ENCODE measurements around the gene ELMOD1. TPM values are rescaled to one million over a fixed set of nuclear protein-coding genes. Genes with fewer than 3 reads are reported as not detected.

ELMOD1 gene
- total RNA-seq (not detected), polyA plus RNA-seq (not detected), total RNA-seq (not detected)

GRCh38 chr11:107590460-107591377 is at the start of gene ELMOD1:
TSS of gene ELMOD1 (plus strand) at chr11:107591147. CDS start at chr11:107618190, 27,043 bp downstream.
- peaks cover 8 to 13% of the 10 kb centered on the region in 2 donors for H3K4me1 ChIP-seq (ENCODE audit: control insufficient read depth in 2 of 2, insufficient read depth in 2 of 2, low read length in 2 of 2)
- H3K9me3 ChIP-seq (ENCODE audit: control insufficient read depth in 2 of 3, low read length in 3 of 3) = no peaks in the 10 kb centered on the region
- DNase-seq (peak in 5 of 9 donors; percentile 9 to 54 (median 18)), ATAC-seq (peak; percentile 53)
- Mint-ChIP-seq H3K4me3 (peak within 1 kb of the TSS; percentile 83 to 94 (median 88)), H3K9me3 (peaks cover 0 to 9% (median 4%) of the 10 kb centered on the region in 11 donors), H3K36me3 (peaks cover 0 to 5% (median 3%) of the 10 kb centered on the region in 5 donors), H3K27me3 (peaks cover 73 to 93% (median 82%) of the 10 kb centered on the region in 5 donors), H3K4me1 (peaks cover 15 to 37% (median 20%) of the 10 kb centered on the region in 7 donors), H3K27ac (peak within 1 kb of the TSS in 3 of 9 donors; percentile 16 to 82 (median 62))
- H3K27me3 ChIP-seq (ENCODE audit: control insufficient read depth in 2 of 2, insufficient read depth in 2 of 2, low read length in 2 of 2) = peaks cover 28 to 35% of the 10 kb centered on the region in 2 donors
- intact Hi-C loops (cut with micrococcal nuclease) = loop anchor here (2.0 kb wide), 2 partner anchors 14 to 26 kb away; partner anchors contain the start of gene ALKBH8 (in 2 of the 2)
- CTCF ChIA-PET = no interaction called here
- no peaks in the 10 kb centered on the region for H3K36me3 ChIP-seq (ENCODE audit: control insufficient read depth in 2 of 3, insufficient read depth in 3 of 3, low read length in 3 of 3)
- H3K4me3 ChIP-seq (ENCODE audit: low read length) = peak within 1 kb of the TSS; percentile 63
- POLR2A ChIA-PET = no interaction called here
- no peak within 1 kb of the TSS for H3K27ac ChIP-seq (ENCODE audit: low read depth, low read length)

- Histone ChIP-seq H3K9me3 (ENCODE audit: control insufficient read depth in 2 of 3, low read length in 3 of 3) (no peaks in the 10 kb centered on the region), H3K4me3 (ENCODE audit: low read length) (no peak overlapping the region), H3K4me1 (ENCODE audit: control insufficient read depth in 2 of 2, insufficient read depth in 2 of 2, low read length in 2 of 2) (no peaks in the 10 kb centered on the region), H3K27me3 (ENCODE audit: control insufficient read depth in 2 of 2, insufficient read depth in 2 of 2, low read length in 2 of 2) (no peaks in the 10 kb centered on the region), H3K27ac (ENCODE audit: low read depth, low read length) (no peak overlapping the region), H3K36me3 (ENCODE audit: control insufficient read depth in 2 of 3, insufficient read depth in 3 of 3, low read length in 3 of 3) (peaks cover 0 to 16% (median 0%) of the 10 kb centered on the region in 3 experiments)
- no peak overlapping the region for H3K4me3 Mint-ChIP-seq
- ChIA-PET CTCF (interaction anchor here (0.7 kb wide), 1 partner anchor 18 kb away, joined by 3 read pairs; no protein-coding TSS in a partner anchor), POLR2A (no interaction called here)
- peaks cover 7 to 58% (median 14%) of the 10 kb centered on the region in 5 donors for H3K36me3 Mint-ChIP-seq
- H3K27ac Mint-ChIP-seq = no peak overlapping the region
- H3K9me3 Mint-ChIP-seq = no peaks in the 10 kb centered on the region
- no peaks in the 10 kb centered on the region for H3K27me3 Mint-ChIP-seq
- peaks cover 0 to 6% (median 3%) of the 10 kb centered on the region in 7 donors for H3K4me1 Mint-ChIP-seq
- ATAC-seq (no peak), DNase-seq (no peak)
- intact Hi-C loops (cut with micrococcal nuclease) = no loop called here
Observed at GRCh38 chr11:107545101-107545514, 45.8 kb upstream of the ELMOD1 start.

- Histone ChIP-seq H3K4me3 (ENCODE audit: low read length) (no peak overlapping the region), H3K27ac (ENCODE audit: low read depth, low read length) (no peak overlapping the region), H3K4me1 (ENCODE audit: control insufficient read depth in 2 of 2, insufficient read depth in 2 of 2, low read length in 2 of 2) (no peaks in the 10 kb centered on the region), H3K9me3 (ENCODE audit: control insufficient read depth in 2 of 3, low read length in 3 of 3) (no peaks in the 10 kb centered on the region), H3K36me3 (ENCODE audit: control insufficient read depth in 2 of 3, insufficient read depth in 3 of 3, low read length in 3 of 3) (peaks cover 0 to 26% (median under 1%) of the 10 kb centered on the region in 3 experiments), H3K27me3 (ENCODE audit: control insufficient read depth in 2 of 2, insufficient read depth in 2 of 2, low read length in 2 of 2) (no peaks in the 10 kb centered on the region)
- peaks cover 0 to 5% (median 0%) of the 10 kb centered on the region in 7 donors for H3K4me1 Mint-ChIP-seq
- H3K4me3 Mint-ChIP-seq = no peak overlapping the region
- H3K27me3 Mint-ChIP-seq = no peaks in the 10 kb centered on the region
- ChIA-PET CTCF (interaction anchor here (0.7 to 4.0 kb wide), 4 partner anchors 8 to 192 kb away, joined by 3 to 25 read pairs (median 3); no protein-coding TSS in a partner anchor), POLR2A (no interaction called here)
- no peak for ATAC-seq
- H3K36me3 Mint-ChIP-seq = peaks cover 5 to 48% (median 11%) of the 10 kb centered on the region in 5 donors
- intact Hi-C loops (cut with micrococcal nuclease) = no loop called here
- H3K27ac Mint-ChIP-seq = peak overlapping the region in 1 of 9 donors; percentile 51
- no peak for DNase-seq
- H3K9me3 Mint-ChIP-seq = no peaks in the 10 kb centered on the region
Observed at GRCh38 chr11:107547961-107548360, 43.0 kb upstream of the ELMOD1 start.

GRCh38 chr11:107549253-107549953 is 41.5 kb upstream of the ELMOD1 start:
- Histone ChIP-seq H3K9me3 (ENCODE audit: control insufficient read depth in 2 of 3, low read length in 3 of 3) (no peaks in the 10 kb centered on the region), H3K27me3 (ENCODE audit: control insufficient read depth in 2 of 2, insufficient read depth in 2 of 2, low read length in 2 of 2) (no peaks in the 10 kb centered on the region), H3K4me3 (ENCODE audit: low read length) (no peak overlapping the region), H3K4me1 (ENCODE audit: control insufficient read depth in 2 of 2, insufficient read depth in 2 of 2, low read length in 2 of 2) (no peaks in the 10 kb centered on the region), H3K36me3 (ENCODE audit: control insufficient read depth in 2 of 3, insufficient read depth in 3 of 3, low read length in 3 of 3) (peaks cover 0 to 31% (median 4%) of the 10 kb centered on the region in 3 experiments), H3K27ac (ENCODE audit: low read depth, low read length) (no peak overlapping the region)
- Mint-ChIP-seq H3K36me3 (peaks cover 8 to 52% (median 15%) of the 10 kb centered on the region in 5 donors), H3K9me3 (no peaks in the 10 kb centered on the region), H3K27ac (no peak overlapping the region), H3K4me3 (no peak overlapping the region), H3K4me1 (peaks cover 0 to 5% (median 0%) of the 10 kb centered on the region in 7 donors), H3K27me3 (no peaks in the 10 kb centered on the region)
- peak; percentile 70 for ATAC-seq
- ChIA-PET POLR2A (interaction anchor here (0.6 to 1.0 kb wide), 3 partner anchors 37 to 92 kb away, joined by 3 to 4 read pairs (median 3); partner anchors contain the start of gene CWF19L2), CTCF (interaction anchor here (0.6 to 4.0 kb wide), 8 partner anchors 9 to 1071 kb away, joined by 3 to 25 read pairs (median 4); no protein-coding TSS in a partner anchor)
- DNase-seq = peak in 7 of 9 donors; percentile 7 to 46 (median 37)
- intact Hi-C loops (cut with micrococcal nuclease) = loop anchor here (1.0 kb wide), 5 partner anchors 16 to 349 kb away; partner anchors contain the start of gene ALKBH8 (in 2 of the 2)

- H3K27ac Mint-ChIP-seq = no peak overlapping the region
Observed at GRCh38 chr11:107549954-107550285, 41.0 kb upstream of the ELMOD1 start.

GRCh38 chr11:107550304-107550703 is 40.6 kb upstream of the ELMOD1 start:
- intact Hi-C loops (cut with micrococcal nuclease) = no loop called here
- H3K27me3 ChIP-seq (ENCODE audit: control insufficient read depth in 2 of 2, insufficient read depth in 2 of 2, low read length in 2 of 2) = no peaks in the 10 kb centered on the region
- DNase-seq = no peak
- no peaks in the 10 kb centered on the region for H3K9me3 ChIP-seq (ENCODE audit: control insufficient read depth in 2 of 3, low read length in 3 of 3)
- Mint-ChIP-seq H3K4me3 (no peak overlapping the region), H3K27ac (no peak overlapping the region), H3K27me3 (no peaks in the 10 kb centered on the region), H3K4me1 (peaks cover 0 to 5% (median 0%) of the 10 kb centered on the region in 7 donors), H3K9me3 (no peaks in the 10 kb centered on the region), H3K36me3 (peaks cover 8 to 45% (median 15%) of the 10 kb centered on the region in 5 donors)
- H3K27ac ChIP-seq (ENCODE audit: low read depth, low read length) = no peak overlapping the region
- peaks cover 0 to 33% (median 4%) of the 10 kb centered on the region in 3 experiments for H3K36me3 ChIP-seq (ENCODE audit: control insufficient read depth in 2 of 3, insufficient read depth in 3 of 3, low read length in 3 of 3)
- no peaks in the 10 kb centered on the region for H3K4me1 ChIP-seq (ENCODE audit: control insufficient read depth in 2 of 2, insufficient read depth in 2 of 2, low read length in 2 of 2)
- no peak for ATAC-seq
- ChIA-PET POLR2A (no interaction called here), CTCF (interaction anchor here (1.0 to 4.0 kb wide), 5 partner anchors 10 to 477 kb away, joined by 3 to 25 read pairs (median 11); no protein-coding TSS in a partner anchor)
- H3K4me3 ChIP-seq (ENCODE audit: low read length) = no peak overlapping the region

More at GRCh38 chr11:107549954-107550285, 41.0 kb upstream of the ELMOD1 start:
- Histone ChIP-seq H3K4me1 (ENCODE audit: control insufficient read depth in 2 of 2, insufficient read depth in 2 of 2, low read length in 2 of 2) (no peaks in the 10 kb centered on the region), H3K27me3 (ENCODE audit: control insufficient read depth in 2 of 2, insufficient read depth in 2 of 2, low read length in 2 of 2) (no peaks in the 10 kb centered on the region), H3K4me3 (ENCODE audit: low read length) (no peak overlapping the region), H3K36me3 (ENCODE audit: control insufficient read depth in 2 of 3, insufficient read depth in 3 of 3, low read length in 3 of 3) (peaks cover 0 to 31% (median 4%) of the 10 kb centered on the region in 3 experiments), H3K27ac (ENCODE audit: low read depth, low read length) (no peak overlapping the region), H3K9me3 (ENCODE audit: control insufficient read depth in 2 of 3, low read length in 3 of 3) (no peaks in the 10 kb centered on the region)
- CTCF ChIA-PET = interaction anchor here (1.0 to 4.0 kb wide), 5 partner anchors 9 to 477 kb away, joined by 3 to 25 read pairs (median 11); no protein-coding TSS in a partner anchor
- intact Hi-C loops (cut with micrococcal nuclease) = loop anchor here (1.0 kb wide), 5 partner anchors 15 to 348 kb away; partner anchors contain the start of gene ALKBH8 (in 2 of the 2)
- POLR2A ChIA-PET = no interaction called here
- no peak for DNase-seq
- no peak for ATAC-seq
- Mint-ChIP-seq H3K9me3 (no peaks in the 10 kb centered on the region), H3K27me3 (no peaks in the 10 kb centered on the region), H3K36me3 (peaks cover 8 to 47% (median 15%) of the 10 kb centered on the region in 5 donors), H3K4me1 (peaks cover 0 to 5% (median 0%) of the 10 kb centered on the region in 7 donors), H3K4me3 (no peak overlapping the region)
